ENCODE results near the gene SCN7A. TPM values are rescaled to one million over a fixed set of nuclear protein-coding genes. Genes with fewer than 3 reads are reported as not detected.
"Not testable (repeated sequence)": the region's sequence is repeated elsewhere in the genome, so short reads cannot be mapped to it uniquely, and the experiment has no call there.

SCN7A gene
- polyA plus RNA-seq, 2 donors: 0.47 to 1.2 TPM

DNA sequence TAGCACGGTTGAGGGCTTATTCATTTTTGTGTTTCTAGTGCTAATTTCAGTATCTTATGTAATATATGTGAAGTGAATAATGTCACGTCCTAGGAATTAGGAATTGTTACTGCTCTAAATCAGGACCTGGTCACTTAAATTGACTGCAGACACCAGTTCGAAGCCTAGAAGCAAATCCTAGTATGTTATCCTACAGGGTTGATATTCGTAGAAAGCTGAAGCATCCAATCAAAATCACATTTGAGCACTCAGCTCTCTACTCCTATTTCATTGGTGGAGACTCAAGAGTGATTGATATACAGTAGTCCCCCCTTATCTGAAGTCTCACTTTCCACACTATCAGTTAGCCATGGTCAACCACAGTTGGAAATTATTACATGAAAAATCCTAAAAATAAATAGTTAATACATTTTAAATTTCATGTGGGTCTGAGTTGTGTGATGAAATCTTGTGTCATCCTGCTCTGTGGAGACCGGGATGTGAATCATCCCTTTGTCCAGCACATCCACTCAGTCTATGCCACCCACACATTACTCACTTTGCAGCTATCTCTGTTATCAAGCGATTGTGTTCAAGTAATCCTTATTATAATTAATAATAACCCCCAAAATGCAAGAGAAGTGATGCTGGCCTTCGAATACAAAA is 83.1 kb downstream of the SCN7A start:
- H3K27ac ChIP-seq (ENCODE audit: low read depth in 2 of 2, low read length in 1 of 2): no peak overlapping the region
- H3K9me3 ChIP-seq (ENCODE audit: control insufficient read depth in 2 of 2, insufficient read depth in 1 of 2, low read depth in 1 of 2, low read length in 1 of 2): no peaks in the 10 kb centered on the region
- no peak overlapping the region for H3K4me3 ChIP-seq (ENCODE audit: low read depth in 1 of 2, low read length in 2 of 2)
- WGBS, 2 donors: 71 to 72% methylated on average over 7 of the region's 7 CpGs
- H3K4me1 ChIP-seq (ENCODE audit: control insufficient read depth in 2 of 2, insufficient read depth in 2 of 2, low read length in 1 of 2): no peaks in the 10 kb centered on the region
- no peaks in the 10 kb centered on the region for H3K27me3 ChIP-seq (ENCODE audit: control insufficient read depth in 1 of 2, insufficient read depth in 2 of 2, low read length in 2 of 2)
- no peaks in the 10 kb centered on the region for H3K36me3 ChIP-seq (ENCODE audit: control insufficient read depth in 2 of 2, insufficient read depth in 2 of 2, low read length in 1 of 2)

DNA sequence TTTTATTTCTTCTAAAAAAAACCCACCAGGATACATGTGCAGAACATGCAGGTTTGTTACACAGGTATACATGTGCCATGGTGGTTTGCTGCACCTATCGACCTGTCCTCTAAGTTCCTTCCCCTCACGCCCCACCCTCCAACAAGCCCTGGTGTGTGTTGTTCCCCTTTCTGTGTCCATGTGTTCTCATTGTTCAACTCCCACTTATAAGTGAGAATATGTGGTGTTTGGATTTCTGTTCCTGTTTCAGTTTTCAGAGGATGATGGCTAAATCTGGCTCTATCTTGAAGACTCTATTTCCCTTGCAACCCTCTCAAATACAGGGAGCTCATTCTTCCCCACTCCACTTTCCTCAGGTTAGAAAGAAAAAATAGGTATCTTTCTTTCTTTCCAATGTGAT is 86.3 kb downstream of the SCN7A start:
- not testable (repeated sequence) for H3K4me1 ChIP-seq (ENCODE audit: control insufficient read depth in 2 of 2, insufficient read depth in 2 of 2, low read length in 1 of 2); H3K36me3 ChIP-seq (ENCODE audit: control insufficient read depth in 2 of 2, insufficient read depth in 2 of 2, low read length in 1 of 2); H3K9me3 ChIP-seq (ENCODE audit: control insufficient read depth in 2 of 2, insufficient read depth in 1 of 2, low read depth in 1 of 2, low read length in 1 of 2); H3K27me3 ChIP-seq (ENCODE audit: control insufficient read depth in 1 of 2, insufficient read depth in 2 of 2, low read length in 2 of 2); H3K4me3 ChIP-seq (ENCODE audit: low read depth in 1 of 2, low read length in 2 of 2); H3K27ac ChIP-seq (ENCODE audit: low read depth in 2 of 2, low read length in 1 of 2)
- WGBS, 2 donors: 73 to 78% methylated on average over 2 of the region's 2 CpGs

DNA sequence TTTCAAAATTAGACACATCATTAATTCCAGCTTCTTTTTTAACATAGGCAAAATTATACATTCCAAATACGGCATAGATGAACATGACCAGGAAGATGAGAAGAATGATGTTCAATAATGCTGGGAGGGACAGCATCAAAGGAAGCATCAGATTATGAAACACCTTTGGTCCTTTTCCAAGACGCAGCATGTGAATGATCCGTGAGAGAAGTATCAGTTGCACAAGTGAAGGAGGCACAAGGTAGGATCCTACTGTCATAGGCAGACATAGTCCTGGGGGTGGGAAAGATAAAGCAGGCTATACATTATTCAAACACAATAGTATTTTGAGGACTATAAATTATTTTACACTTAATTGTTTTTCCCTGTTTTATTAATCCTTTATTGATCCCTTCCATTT is 87.7 kb downstream of the SCN7A start:
- H3K9me3 ChIP-seq (ENCODE audit: control insufficient read depth in 2 of 2, insufficient read depth in 1 of 2, low read depth in 1 of 2, low read length in 1 of 2): no peaks in the 10 kb centered on the region
- H3K36me3 ChIP-seq (ENCODE audit: control insufficient read depth in 2 of 2, insufficient read depth in 2 of 2, low read length in 1 of 2): no peaks in the 10 kb centered on the region
- WGBS, 2 donors: 76 to 80% methylated on average over 3 of the region's 3 CpGs
- no peak overlapping the region for H3K27ac ChIP-seq (ENCODE audit: low read depth in 2 of 2, low read length in 1 of 2)
- no peaks in the 10 kb centered on the region for H3K27me3 ChIP-seq (ENCODE audit: control insufficient read depth in 1 of 2, insufficient read depth in 2 of 2, low read length in 2 of 2)
- H3K4me3 ChIP-seq (ENCODE audit: low read depth in 1 of 2, low read length in 2 of 2): no peak overlapping the region
- H3K4me1 ChIP-seq (ENCODE audit: control insufficient read depth in 2 of 2, insufficient read depth in 2 of 2, low read length in 1 of 2): no peaks in the 10 kb centered on the region

DNA sequence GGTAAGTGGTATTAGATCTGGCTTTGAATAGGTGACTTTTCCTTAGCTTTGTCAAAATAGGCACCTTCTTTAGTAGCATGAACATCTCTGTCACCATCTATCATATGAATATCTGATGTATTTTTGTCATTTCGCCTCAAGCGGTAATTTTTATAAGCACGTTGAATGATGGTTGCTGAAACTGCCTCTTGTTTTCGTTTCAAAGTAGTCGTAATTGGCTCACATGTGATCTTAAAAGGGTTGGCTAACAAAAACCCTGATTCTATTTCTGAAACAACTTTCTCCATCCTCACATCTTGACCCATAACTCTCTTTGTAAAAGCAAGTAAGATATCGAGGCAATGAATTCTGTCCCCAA is 88.5 kb downstream of the SCN7A start:
- WGBS, 2 donors: 83 to 90% methylated on average over 6 of the region's 6 CpGs
- no peaks in the 10 kb centered on the region for H3K36me3 ChIP-seq (ENCODE audit: control insufficient read depth in 2 of 2, insufficient read depth in 2 of 2, low read length in 1 of 2)
- H3K4me3 ChIP-seq (ENCODE audit: low read depth in 1 of 2, low read length in 2 of 2): no peak overlapping the region

DNA sequence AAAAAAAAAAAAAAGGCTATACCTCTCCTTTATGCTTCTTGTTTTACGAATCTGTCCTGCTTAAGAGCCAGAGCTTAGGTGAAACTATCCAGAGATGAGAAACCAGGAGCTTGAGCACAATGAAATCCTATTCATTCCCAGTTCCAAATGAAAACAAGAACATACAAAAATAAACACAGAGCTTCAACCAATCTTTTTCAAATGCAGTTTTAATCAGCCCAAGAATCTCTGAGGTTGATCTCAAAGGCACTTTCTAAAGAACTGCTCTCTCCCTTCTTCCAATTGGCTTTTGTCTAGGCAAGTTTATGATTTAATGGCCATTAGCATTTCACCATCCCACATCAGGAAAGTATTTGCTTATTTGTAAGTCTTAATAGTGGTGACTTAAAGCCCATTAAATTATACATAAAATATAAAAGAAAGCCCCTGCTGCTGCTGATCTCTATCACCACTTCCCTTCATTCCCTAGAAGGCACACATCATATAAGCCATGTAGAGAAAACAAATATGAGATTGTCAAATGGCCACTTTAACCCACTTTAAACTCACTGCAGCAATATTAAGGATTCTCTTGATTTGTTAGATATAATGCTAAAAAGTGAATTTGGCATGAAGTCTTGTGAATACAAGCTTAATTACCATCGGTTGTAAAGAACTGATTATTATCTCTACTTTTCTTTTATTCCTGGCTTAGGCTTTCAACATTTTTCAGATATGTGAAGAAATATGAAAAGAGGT is 89.0 kb downstream of the SCN7A start:
- WGBS, 2 donors: 58 to 69% methylated on average over 2 of the region's 2 CpGs
- Histone ChIP-seq H3K27ac (ENCODE audit: low read depth in 2 of 2, low read length in 1 of 2) (no peak overlapping the region), H3K27me3 (ENCODE audit: control insufficient read depth in 1 of 2, insufficient read depth in 2 of 2, low read length in 2 of 2) (no peaks in the 10 kb centered on the region), H3K4me3 (ENCODE audit: low read depth in 1 of 2, low read length in 2 of 2) (no peak overlapping the region), H3K36me3 (ENCODE audit: control insufficient read depth in 2 of 2, insufficient read depth in 2 of 2, low read length in 1 of 2) (no peaks in the 10 kb centered on the region), H3K4me1 (ENCODE audit: control insufficient read depth in 2 of 2, insufficient read depth in 2 of 2, low read length in 1 of 2) (no peaks in the 10 kb centered on the region), H3K9me3 (ENCODE audit: control insufficient read depth in 2 of 2, insufficient read depth in 1 of 2, low read depth in 1 of 2, low read length in 1 of 2) (no peaks in the 10 kb centered on the region)

More for the DNA sequence above, 88.5 kb downstream of the SCN7A start:
- Histone ChIP-seq H3K27ac (ENCODE audit: low read depth in 2 of 2, low read length in 1 of 2) (no peak overlapping the region), H3K27me3 (ENCODE audit: control insufficient read depth in 1 of 2, insufficient read depth in 2 of 2, low read length in 2 of 2) (no peaks in the 10 kb centered on the region), H3K9me3 (ENCODE audit: control insufficient read depth in 2 of 2, insufficient read depth in 1 of 2, low read depth in 1 of 2, low read length in 1 of 2) (no peaks in the 10 kb centered on the region), H3K4me1 (ENCODE audit: control insufficient read depth in 2 of 2, insufficient read depth in 2 of 2, low read length in 1 of 2) (no peaks in the 10 kb centered on the region)

DNA sequence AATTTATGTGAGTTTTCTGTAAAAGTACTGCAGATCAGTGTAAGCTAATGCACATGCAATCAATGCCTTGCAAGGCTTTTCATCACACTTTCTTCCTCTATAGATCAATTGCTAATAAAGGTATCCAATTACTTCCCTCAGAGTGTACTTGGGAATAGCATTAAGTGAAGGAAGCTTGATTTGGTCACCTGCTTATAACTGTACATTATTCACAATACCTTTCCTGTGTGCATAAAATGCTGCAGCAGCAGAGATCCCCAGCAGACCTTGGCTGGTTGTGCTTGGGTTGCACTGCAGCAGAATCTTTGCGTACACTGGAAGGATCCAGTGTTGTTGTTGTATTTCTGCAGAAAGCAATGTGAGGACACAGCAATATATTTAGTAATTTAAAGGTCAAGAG is 99.8 kb downstream of the SCN7A start:
- 97 to 99% methylated on average over 1 of the region's 1 CpG for WGBS, 2 donors
- no peak overlapping the region for H3K4me3 ChIP-seq (ENCODE audit: low read depth in 1 of 2, low read length in 2 of 2)
- no peaks in the 10 kb centered on the region for H3K4me1 ChIP-seq (ENCODE audit: control insufficient read depth in 2 of 2, insufficient read depth in 2 of 2, low read length in 1 of 2)
- no peaks in the 10 kb centered on the region for H3K9me3 ChIP-seq (ENCODE audit: control insufficient read depth in 2 of 2, insufficient read depth in 1 of 2, low read depth in 1 of 2, low read length in 1 of 2)
- no peak overlapping the region for H3K27ac ChIP-seq (ENCODE audit: low read depth in 2 of 2, low read length in 1 of 2)
- no peaks in the 10 kb centered on the region for H3K27me3 ChIP-seq (ENCODE audit: control insufficient read depth in 1 of 2, insufficient read depth in 2 of 2, low read length in 2 of 2)
- H3K36me3 ChIP-seq (ENCODE audit: control insufficient read depth in 2 of 2, insufficient read depth in 2 of 2, low read length in 1 of 2): no peaks in the 10 kb centered on the region

DNA sequence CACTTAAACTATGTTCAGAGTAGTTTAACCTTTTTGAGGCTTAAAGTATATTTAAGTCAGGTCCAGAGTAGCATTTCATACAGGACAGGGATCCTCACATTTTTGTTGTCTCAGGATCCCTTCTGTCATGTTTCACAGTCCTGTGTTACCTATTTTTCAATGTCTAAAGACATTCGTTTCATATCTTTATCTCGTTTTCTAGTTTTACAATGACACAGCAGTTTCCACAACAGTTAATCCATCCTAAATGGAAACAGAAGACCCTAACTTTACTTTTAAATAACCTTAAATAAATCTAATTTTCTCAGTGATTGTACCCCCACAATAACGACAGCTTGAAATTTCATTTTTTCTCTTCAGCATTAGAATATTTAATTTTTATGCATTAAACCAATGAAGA is 101.0 kb downstream of the SCN7A start:
- Histone ChIP-seq H3K27ac (ENCODE audit: low read depth in 2 of 2, low read length in 1 of 2) (no peak overlapping the region), H3K4me3 (ENCODE audit: low read depth in 1 of 2, low read length in 2 of 2) (no peak overlapping the region), H3K4me1 (ENCODE audit: control insufficient read depth in 2 of 2, insufficient read depth in 2 of 2, low read length in 1 of 2) (no peaks in the 10 kb centered on the region), H3K36me3 (ENCODE audit: control insufficient read depth in 2 of 2, insufficient read depth in 2 of 2, low read length in 1 of 2) (no peaks in the 10 kb centered on the region), H3K27me3 (ENCODE audit: control insufficient read depth in 1 of 2, insufficient read depth in 2 of 2, low read length in 2 of 2) (no peaks in the 10 kb centered on the region), H3K9me3 (ENCODE audit: control insufficient read depth in 2 of 2, insufficient read depth in 1 of 2, low read depth in 1 of 2, low read length in 1 of 2) (no peaks in the 10 kb centered on the region)
- WGBS, 2 donors: 74 to 80% methylated on average over 3 of the region's 3 CpGs

DNA sequence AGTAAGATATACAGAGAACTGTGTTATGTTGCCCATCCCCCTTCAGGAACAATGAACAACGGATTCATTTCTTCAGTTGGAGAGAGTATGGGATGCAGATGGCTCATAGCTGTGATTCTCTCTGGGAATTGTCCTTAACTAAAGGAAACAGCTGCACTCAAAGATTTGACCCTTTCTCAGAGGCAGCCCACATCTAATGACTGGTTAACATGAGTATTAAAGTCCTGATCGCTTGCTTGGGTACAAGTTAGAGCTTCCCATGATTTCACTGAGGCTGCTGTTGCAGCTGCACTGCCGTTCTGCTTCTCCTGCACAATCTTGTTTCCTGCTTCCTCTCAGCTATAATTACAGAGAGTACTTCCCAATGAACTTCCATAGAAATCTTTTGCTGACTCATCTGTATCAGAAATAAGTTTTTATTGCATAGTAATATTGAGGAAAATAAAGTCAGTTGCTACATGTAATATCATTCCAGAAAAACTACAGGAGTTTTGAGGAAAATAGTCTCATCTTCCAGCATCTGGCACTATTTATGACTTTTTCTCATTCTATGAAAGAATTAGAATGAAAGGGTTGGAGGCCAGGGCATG is 105.5 kb downstream of the SCN7A start:
- WGBS, 2 donors: 49 to 50% methylated on average over 3 of the region's 3 CpGs

DNA sequence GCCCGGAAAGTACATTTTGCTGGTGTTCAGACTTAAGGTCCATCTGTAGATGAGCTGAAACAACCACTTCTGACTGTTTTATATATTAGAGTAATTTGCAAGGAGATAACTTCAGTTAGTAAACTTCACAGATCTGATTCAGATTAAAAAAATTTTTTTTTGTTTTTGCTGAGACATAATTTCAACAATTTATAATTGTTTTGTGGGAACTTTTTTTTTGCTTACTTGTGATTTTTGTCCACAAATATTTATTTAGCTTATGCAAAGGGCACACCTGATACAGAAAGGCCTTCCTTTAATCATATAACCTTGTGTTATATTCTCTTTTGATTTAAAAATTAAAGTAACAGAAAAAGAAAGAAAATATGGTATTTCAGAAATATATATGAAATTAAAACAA is 108.7 kb downstream of the SCN7A start:
- Histone ChIP-seq H3K4me3 (ENCODE audit: low read depth in 1 of 2, low read length in 2 of 2) (no peak overlapping the region), H3K27ac (ENCODE audit: low read depth in 2 of 2, low read length in 1 of 2) (no peak overlapping the region), H3K27me3 (ENCODE audit: control insufficient read depth in 1 of 2, insufficient read depth in 2 of 2, low read length in 2 of 2) (no peaks in the 10 kb centered on the region), H3K4me1 (ENCODE audit: control insufficient read depth in 2 of 2, insufficient read depth in 2 of 2, low read length in 1 of 2) (no peaks in the 10 kb centered on the region), H3K9me3 (ENCODE audit: control insufficient read depth in 2 of 2, insufficient read depth in 1 of 2, low read depth in 1 of 2, low read length in 1 of 2) (no peaks in the 10 kb centered on the region), H3K36me3 (ENCODE audit: control insufficient read depth in 2 of 2, insufficient read depth in 2 of 2, low read length in 1 of 2) (no peaks in the 10 kb centered on the region)
- 93 to 94% methylated on average over 1 of the region's 1 CpG for WGBS, 2 donors

More for the DNA sequence above, 105.5 kb downstream of the SCN7A start:
- H3K27me3 ChIP-seq (ENCODE audit: control insufficient read depth in 1 of 2, insufficient read depth in 2 of 2, low read length in 2 of 2): no peaks in the 10 kb centered on the region
- no peak overlapping the region for H3K27ac ChIP-seq (ENCODE audit: low read depth in 2 of 2, low read length in 1 of 2)
- H3K36me3 ChIP-seq (ENCODE audit: control insufficient read depth in 2 of 2, insufficient read depth in 2 of 2, low read length in 1 of 2): no peaks in the 10 kb centered on the region
- no peaks in the 10 kb centered on the region for H3K4me1 ChIP-seq (ENCODE audit: control insufficient read depth in 2 of 2, insufficient read depth in 2 of 2, low read length in 1 of 2)
- no peak overlapping the region for H3K4me3 ChIP-seq (ENCODE audit: low read depth in 1 of 2, low read length in 2 of 2)
- H3K9me3 ChIP-seq (ENCODE audit: control insufficient read depth in 2 of 2, insufficient read depth in 1 of 2, low read depth in 1 of 2, low read length in 1 of 2): no peaks in the 10 kb centered on the region

DNA sequence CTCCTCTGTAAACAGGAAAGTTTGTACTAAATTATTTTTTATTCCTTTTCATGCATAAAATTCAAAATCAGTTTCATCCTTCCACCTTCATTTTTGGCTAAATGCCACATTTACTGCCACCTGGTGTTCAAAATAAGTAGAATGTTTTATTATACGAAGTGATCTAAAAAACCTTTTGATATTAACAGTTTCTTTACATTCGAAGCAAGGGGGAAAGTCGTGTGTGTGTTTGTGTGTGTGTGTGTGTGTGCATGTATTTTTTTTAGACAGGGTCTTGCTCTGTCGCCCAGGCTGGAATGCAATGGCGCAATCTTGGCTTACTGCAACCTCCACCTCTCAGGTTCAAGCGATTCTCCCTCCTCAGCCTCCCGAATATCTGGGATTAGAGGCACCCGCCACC is 109.3 kb downstream of the SCN7A start:
- Histone ChIP-seq H3K9me3 (ENCODE audit: control insufficient read depth in 2 of 2, insufficient read depth in 1 of 2, low read depth in 1 of 2, low read length in 1 of 2) (no peaks in the 10 kb centered on the region), H3K4me1 (ENCODE audit: control insufficient read depth in 2 of 2, insufficient read depth in 2 of 2, low read length in 1 of 2) (no peaks in the 10 kb centered on the region), H3K36me3 (ENCODE audit: control insufficient read depth in 2 of 2, insufficient read depth in 2 of 2, low read length in 1 of 2) (no peaks in the 10 kb centered on the region), H3K4me3 (ENCODE audit: low read depth in 1 of 2, low read length in 2 of 2) (no peak overlapping the region), H3K27ac (ENCODE audit: low read depth in 2 of 2, low read length in 1 of 2) (no peak overlapping the region), H3K27me3 (ENCODE audit: control insufficient read depth in 1 of 2, insufficient read depth in 2 of 2, low read length in 2 of 2) (no peaks in the 10 kb centered on the region)
- WGBS, 2 donors: 55 to 58% methylated on average over 8 of the region's 8 CpGs

Measured in esophagus (tissue), 2 donors.